HG03469 (cell line): ENCODE measurements around the gene FGFRL1.

Source experiments
- ATAC-seq: cut with Tn5 transposase; IDR thresholded peaks from one replicate; pipeline ENCODE4 v1.9.1; 2021; ENCODE audit warnings: mild to moderate bottlenecking, moderate library complexity, moderate number of reproducible peaks; ENCODE audit not compliant: unreplicated experiment

Gene FGFRL1, protein sequence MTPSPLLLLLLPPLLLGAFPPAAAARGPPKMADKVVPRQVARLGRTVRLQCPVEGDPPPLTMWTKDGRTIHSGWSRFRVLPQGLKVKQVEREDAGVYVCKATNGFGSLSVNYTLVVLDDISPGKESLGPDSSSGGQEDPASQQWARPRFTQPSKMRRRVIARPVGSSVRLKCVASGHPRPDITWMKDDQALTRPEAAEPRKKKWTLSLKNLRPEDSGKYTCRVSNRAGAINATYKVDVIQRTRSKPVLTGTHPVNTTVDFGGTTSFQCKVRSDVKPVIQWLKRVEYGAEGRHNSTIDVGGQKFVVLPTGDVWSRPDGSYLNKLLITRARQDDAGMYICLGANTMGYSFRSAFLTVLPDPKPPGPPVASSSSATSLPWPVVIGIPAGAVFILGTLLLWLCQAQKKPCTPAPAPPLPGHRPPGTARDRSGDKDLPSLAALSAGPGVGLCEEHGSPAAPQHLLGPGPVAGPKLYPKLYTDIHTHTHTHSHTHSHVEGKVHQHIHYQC

GRCh38 chr4:1011022-1011665, at the start of gene FGFRL1:
FGFRL1 (plus strand) TSS chr4:1011626; CDS start chr4:1012486, 860 bp downstream.
- ATAC-seq: no peak

DNA sequence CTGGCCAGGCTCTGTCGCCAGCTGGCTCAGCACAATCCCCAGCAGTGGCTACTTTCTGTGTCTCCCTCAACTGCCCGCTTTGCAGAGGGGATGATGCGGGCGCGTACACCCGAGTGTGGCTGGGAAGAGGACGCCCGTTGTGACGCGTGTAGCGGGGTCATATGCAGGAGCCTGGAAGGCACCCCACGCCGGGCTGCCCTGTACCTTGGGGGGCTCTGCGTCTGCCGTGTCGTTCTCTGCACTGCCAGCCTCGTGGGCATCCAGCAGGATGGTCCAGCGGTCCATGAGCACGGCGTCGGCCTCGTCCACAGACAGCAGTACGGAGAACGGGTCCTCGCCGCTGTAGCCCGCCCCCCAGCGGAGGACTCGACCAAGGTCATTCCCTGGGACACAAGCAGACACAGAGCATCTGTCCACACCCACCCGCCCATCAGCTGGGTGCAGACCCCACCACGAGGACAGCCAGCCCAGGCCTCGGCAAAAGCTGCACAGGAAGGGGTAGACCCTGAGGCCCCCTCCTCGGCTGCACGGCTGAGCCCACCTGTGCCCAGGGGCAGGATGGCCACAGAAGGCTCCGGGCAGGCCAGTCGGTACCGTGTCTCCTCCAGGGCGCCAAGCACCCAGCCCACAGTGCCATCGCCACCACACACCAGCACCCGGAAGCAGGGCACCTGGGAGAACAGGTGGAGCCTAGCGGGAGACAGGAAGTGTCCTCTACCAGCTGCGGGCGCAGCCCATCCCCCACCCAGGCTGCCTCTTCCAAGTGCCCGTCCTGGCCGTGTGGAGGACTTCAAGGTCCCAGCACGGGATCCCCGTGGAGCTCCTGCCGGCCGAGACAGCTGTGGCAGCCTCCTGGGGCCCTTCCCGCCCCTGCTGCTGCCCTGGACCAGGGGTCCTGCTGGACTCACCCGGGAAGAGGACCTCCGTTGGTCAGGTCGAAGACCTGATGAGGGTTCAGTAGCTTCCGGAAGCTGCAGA, 48.9 kb upstream of the FGFRL1 start:
- no peak for ATAC-seq

GRCh38 chr4:963276-964225, 47.9 kb upstream of the FGFRL1 start:
- no peak for ATAC-seq

- no peak for ATAC-seq
Measured at GRCh38 chr4:964346-965025, 46.9 kb upstream of the FGFRL1 start.

DNA sequence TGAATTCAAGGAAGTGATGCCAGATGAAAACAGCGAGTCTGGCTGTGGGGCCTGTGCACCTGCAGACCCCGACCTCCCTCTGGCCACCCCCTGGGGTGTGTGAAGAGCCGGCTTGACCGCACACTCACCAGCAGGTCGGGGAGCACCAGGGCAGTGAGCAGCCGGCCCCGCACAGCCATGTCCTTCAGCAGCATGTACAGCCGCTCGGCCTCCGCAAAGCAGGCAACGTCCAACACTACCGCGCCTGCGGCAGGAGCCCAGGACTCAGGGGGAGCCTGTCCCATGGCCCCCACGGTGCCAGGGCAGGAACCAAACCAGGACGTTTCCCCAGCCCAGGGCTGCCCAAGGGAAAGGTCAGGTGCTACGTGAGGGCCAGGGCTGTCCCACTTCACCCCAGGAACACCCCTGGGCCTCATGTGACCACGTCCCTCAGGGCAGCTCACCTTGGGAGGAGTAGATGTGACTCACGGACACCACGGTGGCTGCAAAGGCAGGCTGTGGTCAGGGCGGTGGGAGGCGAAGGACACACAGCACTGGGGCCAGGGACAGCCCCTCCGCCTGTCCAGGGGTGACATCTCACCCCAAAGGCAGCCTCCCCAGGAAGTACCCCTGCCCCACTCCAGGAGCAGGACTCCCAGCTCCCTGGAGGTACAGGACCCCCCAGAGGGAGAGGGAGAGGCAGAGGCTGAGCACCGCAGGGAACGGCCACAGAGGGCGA, 46.2 kb upstream of the FGFRL1 start:
- no peak for ATAC-seq

GRCh38 chr4:965766-966134, 45.7 kb upstream of the FGFRL1 start:
- no peak for ATAC-seq

DNA sequence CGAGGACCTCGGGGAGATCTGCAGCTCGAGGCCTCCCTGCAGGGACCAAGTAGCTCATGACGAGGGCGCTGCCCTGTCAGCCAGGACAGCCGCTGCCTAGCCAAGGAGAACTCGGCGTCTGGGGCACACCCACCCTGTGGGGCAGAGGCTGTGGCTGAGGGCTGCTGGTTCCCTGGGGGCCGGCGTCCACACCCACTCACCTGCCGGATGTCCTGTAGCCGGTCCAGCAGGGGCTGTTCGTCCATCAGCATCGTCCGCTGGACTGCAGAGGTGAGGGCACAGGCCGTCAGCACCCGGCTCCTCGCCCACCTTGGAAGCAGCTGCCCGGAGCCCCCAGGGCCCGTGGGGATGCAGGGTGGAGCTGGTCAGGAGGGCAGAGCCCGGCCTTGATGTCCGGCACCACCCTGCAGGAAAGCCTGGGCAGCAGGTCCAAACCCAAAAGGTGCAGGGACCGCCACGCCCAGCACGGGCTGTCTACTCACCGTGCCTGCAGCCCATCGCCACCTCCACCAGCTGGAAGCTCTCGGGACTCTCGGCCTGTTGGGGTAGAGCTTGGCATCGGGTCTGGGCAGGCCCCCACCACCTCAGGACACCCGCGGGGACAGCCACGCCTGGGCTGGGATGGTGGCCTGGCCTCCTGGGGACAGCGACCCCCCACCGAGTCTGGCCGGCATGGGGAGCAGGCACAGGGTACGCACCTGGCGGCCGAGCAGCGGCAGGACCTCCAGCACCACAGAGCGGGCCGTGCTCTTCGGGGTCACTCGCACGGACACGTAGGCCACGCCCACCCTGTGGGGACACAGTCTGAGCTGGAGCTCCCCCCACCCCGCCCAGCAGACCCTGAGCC, 44.9 kb upstream of the FGFRL1 start:
- ATAC-seq: no peak

DNA sequence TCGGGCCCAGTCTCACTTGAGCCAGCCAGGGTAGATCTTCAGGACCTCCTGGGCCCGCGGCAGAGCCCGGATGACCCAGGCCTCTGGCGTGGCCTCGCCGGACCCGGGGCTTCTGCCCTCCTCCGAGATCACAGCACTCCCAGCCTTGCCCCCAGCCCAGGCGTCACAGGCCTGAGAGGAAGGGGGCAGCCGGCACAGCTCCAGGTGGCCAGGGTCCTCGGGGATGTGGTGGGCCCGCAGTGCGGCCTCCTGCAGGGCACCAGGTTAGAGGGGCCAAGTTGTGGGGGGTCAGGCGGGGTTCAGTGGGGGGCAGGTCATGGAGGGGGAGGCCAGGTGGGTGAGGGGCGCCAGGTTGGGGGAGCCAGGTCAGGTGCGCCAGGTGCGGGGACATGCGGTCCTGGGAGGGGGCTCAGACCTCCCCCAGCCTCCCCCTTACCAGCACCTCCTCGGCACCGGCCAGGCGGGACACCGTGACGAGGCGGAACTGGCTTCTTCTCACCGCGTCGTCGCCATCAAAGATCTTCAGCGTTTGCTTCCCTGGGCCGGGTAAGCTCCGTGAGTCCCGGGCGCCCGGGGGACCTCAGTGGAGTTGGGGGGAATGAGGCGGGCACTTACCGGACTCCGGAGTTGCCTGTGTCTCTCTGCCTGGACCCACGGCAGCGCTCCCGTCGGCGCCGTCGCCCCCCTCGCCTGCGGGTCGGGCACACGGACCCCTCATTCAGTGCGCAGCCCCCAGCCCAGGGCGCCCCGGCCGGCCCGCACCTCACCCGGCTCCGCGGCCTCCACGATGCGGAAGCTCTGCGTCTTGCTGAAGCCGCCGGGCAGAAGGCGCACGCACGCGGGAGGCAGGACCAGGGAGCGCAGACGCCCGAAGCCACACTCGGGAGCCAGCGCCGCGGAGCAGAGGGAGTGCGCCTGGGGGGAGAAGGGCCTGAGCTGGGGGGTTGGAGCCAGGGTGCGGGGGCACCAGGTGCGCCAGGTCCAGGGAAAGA, 44.0 kb upstream of the FGFRL1 start:
- no peak for ATAC-seq

DNA sequence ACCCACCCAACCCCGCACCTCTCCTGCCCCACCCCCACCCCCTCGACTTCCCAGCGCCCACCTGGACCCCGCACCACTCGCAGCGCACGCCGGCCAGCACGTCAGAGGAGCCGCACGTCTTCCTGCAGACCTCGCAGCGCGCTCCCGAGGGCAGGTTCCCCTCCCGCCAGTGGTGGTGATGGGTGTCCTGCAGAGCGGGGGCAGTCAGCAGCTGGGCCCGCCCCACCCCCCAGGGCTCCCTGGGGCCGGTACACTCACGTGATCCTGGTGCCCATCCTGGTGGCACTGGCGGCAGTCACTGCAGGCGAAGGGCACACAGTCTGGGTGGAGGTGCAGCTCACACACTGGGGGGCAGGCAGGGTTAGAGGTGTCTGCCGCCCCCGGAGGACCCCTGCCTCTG, 43.2 kb upstream of the FGFRL1 start:
- ATAC-seq: no peak

GRCh38 chr4:968621-969394, 42.6 kb upstream of the FGFRL1 start:
- no peak for ATAC-seq

GRCh38 chr4:970046-970745, 41.2 kb upstream of the FGFRL1 start:
- ATAC-seq: no peak

GRCh38 chr4:970854-971520, 40.4 kb upstream of the FGFRL1 start:
- ATAC-seq: no peak

GRCh38 chr4:971666-972500, 39.5 kb upstream of the FGFRL1 start:
- no peak for ATAC-seq
